22Rv1 (cell line): Measurements from ENCODE around the gene OAF.

Experiments used
- CTCF ChIP-seq: fragments of 450-650 bp; IDR thresholded peaks from 2 replicates; pipeline ENCODE4 v1.5.1; 2017; ENCODE audit warnings: mild to moderate bottlenecking
- ZFX ChIP-seq: fragments of 450-650 bp; IDR thresholded peaks from 2 replicates; pipeline ENCODE4 v1.6.1; 2017; ENCODE audit warnings: antibody characterized with exemption, borderline replicate concordance

GRCh38 chr11:120241277-120241676 is 30.4 kb downstream of the OAF start:
- TF ChIP-seq CTCF, result no peak
- TF ChIP-seq ZFX, result no peak
